GM12878 (cell line): ENCODE measurements around the gene RPS19BP1. TPM values are rescaled to one million over a fixed set of nuclear protein-coding genes. Genes with fewer than 3 reads are reported as not detected.

Experiments used
- ATAC-seq: fragments of 200-7000 bp; cut with Tn5 transposase; 3 replicates; pipeline ENCODE4 v1.9.1; 2020; ENCODE audit warnings: mild to moderate bottlenecking, moderate library complexity
- BruUV-seq: library from RNA; stranded (reverse); fragments of 400-500 nt; replicated peaks from 2 replicates; lab custom pipeline; 2021; lab: Mats Ljungman, UMichigan
- CTCF ChIA-PET: fragments of 300-600 bp; sonication (Branson Sonifier 250); formaldehyde crosslinking; extraction: SDS; loops from one replicate; lab custom pipeline; 2021; ENCODE audit warnings: inconsistent platforms; lab: Yijun Ruan, JAX
- POLR2A ChIA-PET: fragments of 350-600 bp; formaldehyde crosslinking; extraction: SDS; loops from one replicate; lab custom pipeline; 2021; ENCODE audit warnings: inconsistent platforms; lab: Charles Lee
- RAD21 ChIA-PET: fragments of 300-600 bp; sonication (Branson Sonifier 250); formaldehyde crosslinking; loops from one replicate; lab custom pipeline; 2023; ENCODE audit warnings: antibody characterized with exemption; ENCODE audit not compliant: unreplicated experiment; lab: Charles Lee
- SMC1A ChIA-PET: fragments of 300-600 bp; sonication (Branson Sonifier 250); formaldehyde crosslinking; loops from one replicate; lab custom pipeline; 2023; ENCODE audit not compliant: unreplicated experiment, uncharacterized antibody; lab: Charles Lee
- DNase-seq: peaks from one replicate; pipeline ENCODE4 v3.0.0-alpha.2; 2011; ENCODE audit warnings: low read depth, low spot score
- FAIRE-seq: peaks from 3 replicates; lab custom pipeline; 2011; peaks lifted over from hg19 to GRCh38; lab: Jason Lieb, UNC
- H2AFZ ChIP-seq: 2 replicates; pipeline ENCODE4 v1.6.0; 2011; ENCODE audit warnings: low read depth, low read length, control low read depth; ENCODE audit not compliant: control insufficient read depth
- H3K27ac ChIP-seq: 2 replicates; pipeline ENCODE4 v1.5.1; 2011; ENCODE audit warnings: control low read depth; ENCODE audit not compliant: control insufficient read depth, insufficient read depth
- H3K27me3 ChIP-seq, 2 experiments: replicated peaks in 1 of 2; 2 replicates each; pipeline versions ENCODE4 v1.6.0 to v1.6.1; 2011; ENCODE audit warnings: low read length in 1 of 2; ENCODE audit not compliant: control insufficient read depth in 2 of 2, insufficient read depth in 2 of 2
- H3K36me3 ChIP-seq, 2 experiments: 2 replicates each; pipeline ENCODE4 v1.5.1; 2011; ENCODE audit warnings: low read length in 1 of 2; ENCODE audit not compliant: control insufficient read depth in 2 of 2, insufficient read depth in 2 of 2
- H3K4me1 ChIP-seq: 2 replicates; pipeline ENCODE4 v1.6.1; 2011; ENCODE audit warnings: mild to moderate bottlenecking, low read length, moderate library complexity, mixed read lengths; ENCODE audit not compliant: control insufficient read depth, insufficient read depth
- H3K4me2 ChIP-seq: 2 replicates; pipeline ENCODE4 v1.6.0; 2011; ENCODE audit warnings: control low read depth; ENCODE audit not compliant: control insufficient read depth, insufficient read depth
- H3K4me3 ChIP-seq: fragments of 200-600 bp; sonication (generic); 2 replicates; pipeline ENCODE4 v1.5.1; 2016
- H3K79me2 ChIP-seq: 2 replicates; pipeline ENCODE4 v1.6.0; 2011; ENCODE audit warnings: low read length; ENCODE audit not compliant: control insufficient read depth, insufficient read depth
- H3K9ac ChIP-seq: 2 replicates; pipeline ENCODE4 v1.8.0; 2011; ENCODE audit warnings: low read length, control low read depth, mixed read lengths; ENCODE audit not compliant: control insufficient read depth, insufficient read depth
- H3K9me3 ChIP-seq: replicated peaks from 3 replicates; pipeline ENCODE4 v1.5.1; 2011; ENCODE audit warnings: mild to moderate bottlenecking, low read length; ENCODE audit not compliant: control insufficient read depth, insufficient read depth
- H4K20me1 ChIP-seq: 2 replicates; pipeline ENCODE4 v1.6.0; 2011; ENCODE audit not compliant: control insufficient read depth, insufficient read depth
- CBFB ChIP-seq: IDR thresholded peaks from 2 replicates; pipeline ENCODE4 v1.6.1; 2016; ENCODE audit warnings: antibody characterized with exemption, low read depth
- FOXM1 ChIP-seq: IDR thresholded peaks from 2 replicates; pipeline ENCODE4 v1.6.1; 2012; ENCODE audit warnings: low read depth, mild to moderate bottlenecking, inconsistent platforms, low read length, moderate library complexity
- GATAD2B ChIP-seq: fragments of 450-650 bp; conservative IDR thresholded peaks from 2 replicates; pipeline ENCODE4 v1.6.1; 2017; ENCODE audit warnings: low read depth, mild to moderate bottlenecking, moderate library complexity
- IKZF1 ChIP-seq: fragments of 450-650 bp; conservative IDR thresholded peaks from 2 replicates; pipeline ENCODE4 v1.6.1; 2017; ENCODE audit warnings: antibody characterized with exemption, mild to moderate bottlenecking
- MTA3 ChIP-seq: IDR thresholded peaks from 2 replicates; pipeline ENCODE4 v1.6.1; 2012; ENCODE audit warnings: low read length, inconsistent platforms, borderline replicate concordance
- PAX8 ChIP-seq: fragments of 450-650 bp; IDR thresholded peaks from 2 replicates; pipeline ENCODE4 v1.6.1; 2017; ENCODE audit warnings: mild to moderate bottlenecking, moderate library complexity
- RAD21 ChIP-seq: IDR thresholded peaks from 2 replicates; pipeline ENCODE4 v1.6.1; 2011; ENCODE audit warnings: mild to moderate bottlenecking, low read depth, low read length, moderate library complexity; ENCODE audit not compliant: insufficient read depth
- RB1 ChIP-seq: fragments of 450-650 bp; formaldehyde crosslinking; IDR thresholded peaks from 2 replicates; pipeline ENCODE4 v1.6.1; 2017; ENCODE audit warnings: mild to moderate bottlenecking, borderline replicate concordance
- SMARCA5 ChIP-seq: fragments of 450-650 bp; IDR thresholded peaks from 2 replicates; pipeline ENCODE4 v1.6.1; 2017; ENCODE audit warnings: mild to moderate bottlenecking
- STAT1 ChIP-seq: fragments of 450-650 bp; conservative IDR thresholded peaks from 2 replicates; pipeline ENCODE4 v1.6.1; 2014; ENCODE audit warnings: antibody characterized with exemption, mild to moderate bottlenecking
- TARDBP ChIP-seq: IDR thresholded peaks from 2 replicates; pipeline ENCODE4 v1.6.1; 2016; ENCODE audit warnings: borderline replicate concordance
- WGBS: methylation state at CpG from one replicate; pipeline ENCODE4 v1.1.6; 2016; ENCODE audit warnings: low lambda C conversion rate; ENCODE audit not compliant: insufficient replicate concordance, insufficient coverage; ENCODE audit errors: missing lambda C conversion rate; 5-methylcytosine and 5-hydroxymethylcytosine counted together
- in situ Hi-C: fragments of 300-500 bp; cut with MboI; formaldehyde crosslinking; loops from 9 replicates; pipeline ENCODE4 v1.14.3; 2018; ENCODE audit warnings: mixed read lengths
- intact Hi-C: fragments of 100-400 bp; cut with micrococcal nuclease; formaldehyde crosslinking; loops from one replicate; pipeline ENCODE4 v1.14.2; 2022; ENCODE audit not compliant: unreplicated experiment
- polyA plus RNA-seq, 11 experiments: library from polyadenylated mRNA; depleted of rRNA in 4 of 11; unstranded in 6 of 11; stranded (reverse) in 5 of 11; fragments of >200 nt; fragmentation: Nextera tagmentation in 4 of 11; fragmentation: Illumina TruSeq in 1 of 11; extraction: Ambion mirVana in 4 of 11; extraction: Trizol in 1 of 11; gene quantifications; 1 replicate in 1 of 11; 2 replicates in 10 of 11; pipeline versions ENCODE4 v1.2.1 to v1.2.3, GENCODE V29; 2011 to 2016; ENCODE audit warnings: inconsistent platforms in 2 of 11, missing spikeins in 2 of 11, low read depth in 1 of 11
- total RNA-seq, 4 experiments: library from RNA; depleted of rRNA in 3 of 4; stranded (reverse); fragments of >200 nt in 3 of 4; fragmentation: Illumina TruSeq in 1 of 4; extraction: Trizol in 1 of 4; gene quantifications; 2 replicates each; pipeline versions ENCODE4 v1.2.1 to v1.2.3, GENCODE V29; 2013 to 2021
- TF ChIP-seq, protein P1 (sequence below), 3 experiments: IDR thresholded peaks in 2 of 3; conservative IDR thresholded peaks in 1 of 3; 2 replicates each; pipeline ENCODE4 v1.5.1; 2011; ENCODE audit warnings: low read depth in 3 of 3, low read length in 3 of 3, mild to moderate bottlenecking in 3 of 3, control low read depth in 2 of 3, moderate library complexity in 2 of 3, inconsistent platforms in 1 of 3, mixed read lengths in 1 of 3; ENCODE audit not compliant: control insufficient read depth in 2 of 3, insufficient read depth in 1 of 3; ENCODE audit errors: extremely low read depth in 1 of 3

Gene RPS19BP1
- total and polyA plus RNA-seq, 10 of the 15 experiments (the other 5 are each of a cell fraction or from before 2014, with no cell fraction given): 2.7 to 206 (median 78.6) TPM

DNA sequence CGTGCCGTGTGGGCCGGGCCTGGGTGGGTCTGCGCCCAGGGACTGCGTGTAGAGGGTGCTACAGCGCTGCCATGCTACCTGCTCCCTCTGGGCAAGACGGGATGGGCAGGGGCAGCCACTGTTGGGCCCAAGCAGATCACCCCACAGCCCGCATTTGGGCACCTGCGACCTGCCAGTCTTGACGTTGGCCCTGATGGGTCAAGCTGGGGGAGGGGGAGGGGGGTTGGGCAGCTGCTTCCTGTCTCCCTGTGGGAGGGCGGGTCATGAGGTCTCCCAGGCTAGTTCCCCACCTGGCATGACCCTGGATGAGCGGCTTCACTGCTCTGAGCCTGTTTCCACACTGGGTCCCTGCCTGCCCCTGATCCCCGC lies 2.8 kb upstream of the RPS19BP1 start:
- FAIRE-seq (no peak), DNase-seq (no peak), ATAC-seq (no peak)
- Histone ChIP-seq H3K4me3 (no peak overlapping the region), H3K9ac (no peak overlapping the region), H3K4me2 (no peak overlapping the region), H2AFZ (no peak overlapping the region), H3K4me1 (peaks cover 8% of the 10 kb centered on the region), H3K9me3 (no peaks in the 10 kb centered on the region), H3K79me2 (peaks cover 22% of the 10 kb centered on the region), H3K36me3 (peaks cover 0 to under 1% of the 10 kb centered on the region in 2 experiments; a peak in 1 of 4 replicates), H3K27me3 (no peaks in the 10 kb centered on the region), H4K20me1 (no peaks in the 10 kb centered on the region), H3K27ac (no peak overlapping the region)
- no TSS peak for BruUV-seq
- 40% methylated on average over 10 of the region's 13 CpGs for WGBS
- intact Hi-C loops (loop anchor here (5.0 kb wide), 1 partner anchor 487 kb away; no protein-coding TSS in a partner anchor), in situ Hi-C loops (loop anchor here (5.0 kb wide), 1 partner anchor 812 kb away; the partner anchor contains the start of gene ADSL)
- ChIA-PET SMC1A (interaction anchor here (1.4 to 6.2 kb wide), 2 partner anchors 489 to 502 kb away, joined by 3 to 31 read pairs; no protein-coding TSS in a partner anchor), CTCF (interaction anchor here (0.7 to 17.8 kb wide), 13 partner anchors 39 to 914 kb away, joined by 3 to 372 read pairs (median 5); partner anchors contain the start of gene MIEF1), POLR2A (no interaction called here), RAD21 (interaction anchor here (1.1 to 5.5 kb wide), 3 partner anchors 489 to 501 kb away, joined by 3 to 48 read pairs (median 5); no protein-coding TSS in a partner anchor)
- no peak for TF ChIP-seq PAX8
- no peak for TF ChIP-seq MTA3

DNA sequence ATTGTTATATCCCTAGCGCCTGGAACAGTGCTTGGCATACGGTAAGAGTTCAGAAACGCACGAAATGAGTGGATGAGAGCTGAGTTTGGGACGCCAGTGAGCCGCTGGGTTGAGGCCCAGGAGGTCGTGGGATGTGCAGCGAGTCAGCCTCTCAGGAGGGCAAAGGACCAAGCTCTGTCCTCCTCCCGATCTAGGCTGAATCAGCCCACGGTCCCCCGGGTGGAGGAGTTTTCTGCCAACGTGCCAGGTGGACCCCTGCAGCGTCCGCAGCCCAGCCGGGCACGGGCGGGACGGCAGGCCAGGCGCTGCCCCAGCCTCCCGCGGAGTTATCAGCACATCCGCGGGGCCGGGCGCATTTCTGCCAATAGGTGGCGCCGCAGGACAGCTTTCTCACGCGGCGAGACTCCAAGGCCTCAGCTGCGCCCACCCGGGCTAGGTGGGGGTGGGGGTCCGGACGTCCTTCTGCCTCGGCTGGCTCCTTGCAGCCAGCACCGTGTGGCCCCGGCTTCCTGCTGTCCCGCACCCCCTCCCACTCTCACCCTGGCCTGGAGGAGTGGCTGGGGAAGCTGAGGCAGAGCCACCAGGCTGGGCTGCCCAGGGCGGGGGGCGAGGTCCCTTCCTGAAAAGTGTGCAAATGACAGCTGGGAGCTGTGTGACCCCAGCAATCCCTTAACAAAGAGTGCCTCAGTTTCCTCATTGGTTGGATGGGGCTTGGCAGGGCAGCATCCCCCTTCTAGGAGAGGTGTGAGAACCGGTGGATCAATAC lies 2.2 kb upstream of the RPS19BP1 start:
- in situ Hi-C loops (loop anchor here (5.0 kb wide), 1 partner anchor 813 kb away; the partner anchor contains the start of gene ADSL), intact Hi-C loops (loop anchor here (1.0 to 5.0 kb wide), 3 partner anchors 488 to 813 kb away; partner anchors contain the start of gene ADSL)
- Histone ChIP-seq H3K9ac (no peak overlapping the region), H3K9me3 (no peaks in the 10 kb centered on the region), H3K4me1 (peaks cover 13% of the 10 kb centered on the region), H3K36me3 (peaks cover 0 to 5% of the 10 kb centered on the region in 2 experiments; a peak in 1 of 4 replicates), H2AFZ (peak overlapping the region; percentile 85), H3K4me2 (no peak overlapping the region; the same call in 1 of the 2 replicates), H3K4me3 (no peak overlapping the region), H3K79me2 (peaks cover 28% of the 10 kb centered on the region), H3K27ac (no peak overlapping the region), H3K27me3 (no peaks in the 10 kb centered on the region), H4K20me1 (no peaks in the 10 kb centered on the region)
- DNase-seq: no peak
- RAD21 ChIA-PET: interaction anchor here (0.6 to 5.5 kb wide), 4 partner anchors 20 to 502 kb away, joined by 3 to 48 read pairs (median 5); no protein-coding TSS in a partner anchor
- ATAC-seq: peak; percentile 39
- 11% methylated on average over 41 of the region's 41 CpGs for WGBS
- no peak for FAIRE-seq
- POLR2A ChIA-PET: interaction anchor here (0.6 to 0.8 kb wide), 3 partner anchors 11 to 489 kb away, joined by 3 to 8 read pairs (median 3); no protein-coding TSS in a partner anchor
- CTCF ChIA-PET: interaction anchor here (0.7 to 17.8 kb wide), 19 partner anchors 8 to 914 kb away, joined by 3 to 372 read pairs (median 4); partner anchors contain the start of gene MIEF1
- SMC1A ChIA-PET: interaction anchor here (0.8 to 6.2 kb wide), 6 partner anchors 38 to 814 kb away, joined by 3 to 31 read pairs (median 3); no protein-coding TSS in a partner anchor
- BruUV-seq: no TSS peak
- TF ChIP-seq TARDBP (no peak), GATAD2B (peak; percentile 53), RAD21 (peak; percentile 87), CBFB (no peak), STAT1 (no peak), FOXM1 (no peak), RB1 (peak; percentile 69; the same call in 1 of the 2 replicates), IKZF1 (0 out of 2 replicates have a peak, but pooled peaks have one; percentile 27), SMARCA5 (peak; percentile 100)
- TF ChIP-seq, protein P1, sequence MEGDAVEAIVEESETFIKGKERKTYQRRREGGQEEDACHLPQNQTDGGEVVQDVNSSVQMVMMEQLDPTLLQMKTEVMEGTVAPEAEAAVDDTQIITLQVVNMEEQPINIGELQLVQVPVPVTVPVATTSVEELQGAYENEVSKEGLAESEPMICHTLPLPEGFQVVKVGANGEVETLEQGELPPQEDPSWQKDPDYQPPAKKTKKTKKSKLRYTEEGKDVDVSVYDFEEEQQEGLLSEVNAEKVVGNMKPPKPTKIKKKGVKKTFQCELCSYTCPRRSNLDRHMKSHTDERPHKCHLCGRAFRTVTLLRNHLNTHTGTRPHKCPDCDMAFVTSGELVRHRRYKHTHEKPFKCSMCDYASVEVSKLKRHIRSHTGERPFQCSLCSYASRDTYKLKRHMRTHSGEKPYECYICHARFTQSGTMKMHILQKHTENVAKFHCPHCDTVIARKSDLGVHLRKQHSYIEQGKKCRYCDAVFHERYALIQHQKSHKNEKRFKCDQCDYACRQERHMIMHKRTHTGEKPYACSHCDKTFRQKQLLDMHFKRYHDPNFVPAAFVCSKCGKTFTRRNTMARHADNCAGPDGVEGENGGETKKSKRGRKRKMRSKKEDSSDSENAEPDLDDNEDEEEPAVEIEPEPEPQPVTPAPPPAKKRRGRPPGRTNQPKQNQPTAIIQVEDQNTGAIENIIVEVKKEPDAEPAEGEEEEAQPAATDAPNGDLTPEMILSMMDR (IDR thresholded peaks at IDR 0.05 in 2 of 3, conservative IDR thresholded peaks at IDR 0.05 in 1 of 3; ENCODE audit: control insufficient read depth in 2 of 3, extremely low read depth in 1 of 3, insufficient read depth in 1 of 3, low read depth in 3 of 3, low read length in 3 of 3): peak; percentile 79 to 90 (median 84)
